GM18526 (cell line): ENCODE measurements around the gene RASAL3.

ENCODE experiments used
- POLR2A ChIP-seq: IDR thresholded peaks from 3 replicates; pipeline ENCODE4 v1.6.1; 2011; ENCODE audit not compliant: insufficient read length; ENCODE audit errors: extremely low read depth

The RASAL3 gene

DNA sequence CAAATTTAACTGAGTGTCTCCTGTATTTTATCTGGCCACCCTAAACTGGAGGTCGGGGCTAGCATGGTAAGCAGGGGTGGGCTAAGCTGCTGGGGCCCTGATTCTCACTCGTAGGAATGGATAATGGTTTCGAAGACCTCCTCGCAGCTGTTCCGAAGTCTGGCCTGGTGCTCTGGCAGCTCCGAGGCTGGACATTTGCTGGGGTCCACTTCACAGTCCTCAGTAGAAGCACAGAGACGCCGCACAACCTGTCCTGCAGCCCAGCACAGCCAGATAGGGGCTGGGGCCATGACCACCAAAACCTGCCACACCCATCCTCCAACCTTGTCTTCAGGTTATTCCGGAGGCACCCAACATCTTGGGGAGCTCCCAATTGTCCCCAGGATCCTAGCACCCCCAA is 8.3 kb downstream of the RASAL3 start:
- TF ChIP-seq POLR2A: no peak

DNA sequence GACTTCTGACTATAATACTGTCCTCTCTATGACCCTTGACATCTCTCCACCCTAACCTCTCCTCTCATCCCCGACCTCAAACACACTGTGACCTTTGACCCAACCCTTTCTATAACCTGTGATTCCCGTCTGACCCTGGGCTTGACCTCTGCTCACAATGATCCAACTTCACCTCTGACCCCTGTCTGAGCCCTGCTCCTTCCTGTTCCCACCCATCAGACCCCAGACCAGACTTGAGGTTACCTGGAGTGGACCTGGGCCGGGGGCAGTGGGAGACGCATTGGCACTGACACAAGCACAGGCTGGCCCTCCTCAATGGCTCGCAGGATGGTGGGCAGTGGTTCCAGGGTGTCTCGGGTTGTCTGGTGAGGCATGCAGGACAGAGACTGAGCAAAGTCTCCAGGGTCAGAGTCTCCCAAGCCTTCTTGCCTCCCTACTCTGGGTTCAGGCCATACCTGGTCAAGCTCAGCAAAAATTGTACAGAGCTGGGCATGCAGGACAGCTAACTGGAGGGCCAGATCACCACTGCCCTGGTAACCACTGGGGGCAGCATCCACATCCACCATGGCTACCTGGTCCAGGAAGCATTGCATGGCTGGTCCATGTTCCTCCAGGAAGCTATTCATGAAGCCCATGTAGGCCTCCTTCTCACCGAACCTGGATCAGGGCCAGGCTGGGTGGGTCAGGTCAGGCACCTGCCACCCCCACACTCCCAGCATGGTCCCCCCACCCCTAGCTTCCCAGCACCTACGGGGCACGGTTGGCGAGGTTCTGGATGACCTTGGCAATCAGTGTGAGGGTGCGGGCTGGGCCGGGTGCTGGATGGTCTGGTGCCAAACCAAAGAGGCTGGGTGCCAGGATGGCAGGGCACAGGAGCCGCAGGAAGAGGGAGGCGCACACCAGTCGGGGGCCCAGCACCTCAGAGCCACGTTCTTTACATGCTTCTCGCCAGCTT is 10.2 kb downstream of the RASAL3 start:
- no peak for TF ChIP-seq POLR2A

DNA sequence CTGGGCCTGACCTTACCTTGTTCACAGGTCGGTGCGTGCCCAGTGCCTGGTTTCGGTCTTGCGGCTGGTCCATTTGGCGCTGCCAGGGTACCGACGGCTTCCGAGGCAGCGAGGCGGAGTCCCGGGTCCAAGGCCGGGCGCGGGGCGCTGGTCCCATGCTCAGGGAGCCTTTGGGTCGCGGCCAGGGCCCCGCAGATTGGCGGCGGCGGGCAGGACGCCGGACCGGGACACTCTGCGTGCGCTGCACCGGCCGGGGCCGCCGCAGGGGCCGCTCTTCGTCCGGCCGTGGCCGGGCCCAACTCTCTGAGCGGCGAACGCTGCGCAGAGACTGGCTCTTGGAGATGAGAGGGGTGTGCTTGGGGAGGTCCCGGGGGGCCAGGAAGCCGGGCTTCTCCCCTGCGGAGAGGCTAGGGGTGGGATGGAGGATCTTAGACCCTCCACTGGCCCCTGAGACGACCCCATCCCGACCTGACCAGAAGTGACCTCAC is 11.2 kb downstream of the RASAL3 start:
- no peak for TF ChIP-seq POLR2A

DNA sequence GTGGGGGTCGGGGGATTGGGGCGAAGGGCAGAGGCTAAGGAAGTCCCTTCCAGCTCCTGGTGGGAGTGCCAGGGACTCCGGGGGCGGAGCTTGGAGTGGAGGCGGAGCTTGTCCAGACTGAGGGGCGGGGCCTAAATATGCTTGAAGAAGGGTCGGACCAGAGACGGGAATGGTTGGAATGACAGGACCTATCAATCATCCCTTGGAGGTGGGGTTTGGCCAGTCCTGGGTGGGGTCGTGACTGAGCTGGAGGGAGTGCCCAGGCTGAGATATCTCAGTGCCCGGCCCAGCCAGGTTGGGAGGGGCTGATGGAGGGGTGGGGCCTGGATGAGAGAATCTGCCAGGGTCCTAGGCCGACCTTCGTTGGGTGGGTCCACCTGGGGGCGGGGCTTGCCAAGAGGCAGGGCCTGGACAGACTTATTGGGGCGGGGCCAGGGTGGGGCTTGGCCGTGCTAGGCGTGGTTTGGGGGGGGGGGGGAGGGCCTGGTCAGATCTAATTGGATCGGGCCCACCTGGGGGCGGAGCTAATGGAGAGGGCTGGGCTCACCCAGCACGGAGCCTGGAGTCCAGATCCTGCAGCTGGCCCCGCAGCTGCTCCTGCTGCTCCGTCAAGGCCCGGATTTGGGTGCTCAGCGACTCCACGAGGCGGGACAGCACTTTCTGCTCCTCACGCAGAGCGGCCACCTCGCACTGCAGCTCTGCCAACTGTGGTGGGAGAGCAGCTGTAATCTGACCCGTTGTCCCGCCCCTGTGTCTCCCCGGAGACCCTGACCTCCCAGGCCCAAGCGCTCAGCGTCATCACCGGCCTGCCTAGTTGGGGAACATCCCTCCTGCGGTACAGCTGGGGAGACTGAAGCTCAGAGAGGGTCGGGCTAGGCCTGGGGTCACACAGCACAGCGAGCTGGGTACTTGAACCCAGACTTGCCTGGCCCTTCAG is 12.0 kb downstream of the RASAL3 start:
- TF ChIP-seq POLR2A: no peak

DNA sequence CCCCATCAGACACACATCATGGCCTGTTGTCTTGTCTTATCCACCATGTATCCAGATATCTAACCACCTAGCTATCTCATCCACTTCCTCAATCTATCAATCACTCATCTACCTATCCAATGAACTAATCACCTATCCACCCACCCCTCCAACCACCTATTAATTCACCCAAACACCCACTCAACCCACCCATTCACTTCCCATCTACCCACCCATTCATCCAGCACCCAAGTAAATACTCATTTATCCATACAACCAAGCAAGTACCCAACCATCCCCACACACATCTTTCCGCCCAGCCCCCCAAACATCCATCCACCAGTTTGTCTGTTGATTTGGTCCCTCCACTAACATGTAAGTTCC is 13.8 kb downstream of the RASAL3 start:
- TF ChIP-seq POLR2A: no peak

DNA sequence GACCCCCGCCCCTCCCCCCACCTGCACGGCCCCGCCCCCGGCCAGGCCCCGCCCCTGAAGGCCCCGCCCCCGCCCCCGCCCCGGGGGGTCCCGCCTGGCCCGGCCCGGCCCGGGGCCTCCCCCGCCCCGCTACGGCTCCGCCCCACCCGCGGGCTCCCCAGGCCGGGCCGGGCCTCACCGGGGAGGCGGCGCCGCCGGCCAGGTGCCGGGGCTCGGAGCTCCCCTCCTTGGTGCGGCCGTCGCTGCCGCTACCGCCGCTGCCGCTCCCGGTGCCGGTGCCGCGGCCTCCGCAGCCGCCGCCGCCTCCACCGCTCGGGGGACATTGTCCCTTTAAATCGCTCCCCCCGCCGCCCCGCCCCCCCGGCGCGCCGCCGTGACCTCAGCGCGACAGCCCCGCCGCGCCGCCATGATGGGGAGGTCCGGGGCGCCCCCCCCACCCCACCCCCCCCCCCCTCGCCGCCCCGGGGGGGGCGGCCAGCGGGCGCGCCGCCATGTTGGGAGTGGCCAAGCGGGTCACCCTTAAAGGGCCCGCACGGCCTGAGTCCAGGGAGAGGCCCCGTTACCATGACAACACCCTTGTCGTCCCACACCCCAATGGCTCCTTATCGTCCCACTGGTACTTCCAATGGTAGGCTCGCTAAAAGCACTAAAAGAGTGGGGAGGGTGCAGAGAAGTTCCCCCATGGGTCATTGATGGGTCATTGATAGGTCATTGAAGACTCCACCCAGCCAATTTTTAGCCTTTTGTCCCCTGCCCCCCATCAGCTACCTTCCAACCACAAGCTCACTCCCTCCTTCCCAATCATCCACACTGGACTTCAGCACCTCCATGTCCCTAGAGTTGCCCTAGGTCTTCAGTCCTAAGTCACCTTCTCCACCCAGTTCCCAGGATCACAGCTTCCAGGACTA is 14.5 kb downstream of the RASAL3 start, which contains the start of gene WIZ:
Gene WIZ (minus strand): TSS at position 337 of the 908 bp plus-strand sequence. CDS start 1,649 bp downstream, outside the sequence.
- TF ChIP-seq POLR2A: no peak

DNA sequence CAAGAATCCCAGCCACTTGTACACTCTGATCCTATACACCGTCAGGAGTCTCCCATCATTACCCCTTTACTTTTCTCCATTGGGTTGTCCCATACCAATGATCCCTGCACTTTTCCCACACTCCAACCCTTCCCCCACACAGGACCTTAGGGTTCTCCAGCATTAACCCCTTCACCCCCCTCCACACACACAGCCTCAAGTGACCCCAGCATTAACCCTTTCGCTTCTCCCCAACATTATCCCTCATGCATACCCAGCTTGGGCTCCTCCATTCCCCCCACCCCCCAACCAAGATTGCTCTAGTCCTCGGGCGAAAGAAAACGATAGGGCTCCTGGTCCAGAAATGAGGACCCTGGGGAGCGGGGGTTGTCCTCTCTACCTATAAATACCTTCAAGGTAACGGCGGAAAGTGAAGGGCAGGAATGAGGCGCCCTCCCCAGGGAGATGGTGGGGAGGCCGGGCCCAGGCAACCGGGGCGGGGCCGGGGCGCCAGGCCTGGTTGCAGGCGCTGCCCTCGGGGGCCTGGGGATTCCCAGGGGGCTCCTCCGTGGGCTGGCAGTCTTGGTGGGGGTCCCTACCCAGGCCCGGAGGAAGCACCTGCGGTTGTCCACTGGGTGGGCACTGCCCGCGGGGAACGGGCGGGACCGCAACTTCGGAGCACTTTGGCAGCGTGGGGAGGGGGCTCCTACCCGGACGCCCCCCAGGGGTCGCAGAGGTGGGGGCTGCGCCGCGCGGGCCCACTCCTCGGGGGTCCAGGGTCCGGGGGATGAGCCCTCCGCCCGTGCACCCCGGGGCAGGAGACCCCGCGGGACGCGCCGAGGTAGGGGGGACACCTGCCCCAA is 15.3 kb downstream of the RASAL3 start:
- no peak for TF ChIP-seq POLR2A

DNA sequence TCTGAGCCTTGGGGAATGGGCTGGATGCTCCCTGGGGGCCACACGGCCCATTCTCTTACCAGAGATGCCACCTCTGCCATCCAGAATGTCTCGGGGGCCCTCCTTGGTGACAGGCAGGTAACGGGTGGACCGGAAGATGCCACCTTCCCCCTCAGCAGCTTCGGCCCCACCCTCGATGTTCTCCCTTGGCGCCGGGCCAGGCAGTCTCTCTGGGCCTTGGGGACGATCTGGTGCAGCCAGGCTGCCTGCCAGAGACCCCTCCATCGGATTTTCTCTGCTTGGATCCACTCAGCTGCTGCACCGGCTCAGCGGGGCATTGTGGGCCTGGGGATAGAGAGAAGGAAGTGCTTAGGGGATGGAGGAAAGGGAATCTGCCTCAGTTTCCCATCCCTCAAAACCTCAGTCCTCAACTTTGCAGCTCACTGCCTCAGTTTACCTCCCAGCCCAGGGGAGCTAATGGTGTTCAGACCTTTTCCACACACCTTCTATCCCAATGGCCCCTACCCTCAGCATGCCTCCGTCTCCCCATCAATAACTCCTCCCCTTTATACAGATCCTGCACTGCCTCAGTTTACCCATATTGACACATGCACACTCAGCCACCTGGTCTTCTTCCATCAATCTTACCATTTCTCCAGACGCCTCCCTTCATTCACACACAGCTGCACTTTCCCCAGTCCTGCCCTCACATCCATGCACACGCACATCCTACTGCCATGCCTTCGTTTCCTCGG is 16.1 kb downstream of the RASAL3 start:
- no peak for TF ChIP-seq POLR2A

DNA sequence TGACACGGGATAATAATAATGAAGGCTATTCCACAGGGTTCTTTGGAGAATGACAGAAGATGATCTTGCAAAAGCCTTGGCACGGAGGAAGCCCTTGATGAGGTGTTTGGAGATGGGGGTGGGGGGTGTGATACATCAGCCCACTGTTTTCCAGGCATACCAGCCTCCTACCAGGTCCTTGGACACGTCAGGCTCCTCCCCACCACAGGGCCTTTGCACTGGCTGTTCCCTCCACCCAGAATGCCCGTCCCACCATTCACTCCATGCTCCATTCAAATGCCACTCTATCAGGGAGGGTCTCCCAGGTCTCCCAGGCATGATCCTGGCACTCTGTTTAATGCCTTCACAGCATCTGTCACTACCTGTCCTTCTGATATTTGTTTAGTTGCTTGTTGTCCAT is 17.3 kb downstream of the RASAL3 start:
- no peak for TF ChIP-seq POLR2A

DNA sequence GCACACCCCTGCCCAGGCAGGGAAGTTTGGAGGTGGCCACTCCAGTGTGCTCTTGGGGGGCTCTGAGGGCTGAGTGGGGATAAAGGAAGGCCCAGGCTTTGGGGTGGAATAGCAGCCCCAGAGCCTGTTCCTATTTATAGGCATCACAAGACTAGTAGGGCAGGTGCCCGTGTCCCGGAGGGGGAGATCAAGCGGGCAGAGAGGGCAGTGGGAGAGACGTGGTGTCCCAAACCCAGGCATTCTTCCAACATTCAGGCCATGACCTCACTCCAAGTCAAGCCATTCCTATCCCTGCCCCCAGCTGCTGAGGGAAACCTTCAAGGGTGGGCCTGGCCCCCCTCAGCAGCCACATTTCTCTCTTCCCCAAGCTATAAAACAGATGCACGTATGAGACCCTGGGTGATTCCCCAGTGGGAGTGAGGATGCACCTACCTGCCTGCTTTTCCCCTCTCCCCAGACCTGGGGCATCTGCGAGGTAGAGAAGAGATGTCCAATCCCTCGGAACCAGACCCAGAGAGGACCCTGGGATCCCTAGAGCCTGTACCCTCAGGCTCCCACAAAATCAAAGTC is 18.5 kb downstream of the RASAL3 start:
- TF ChIP-seq POLR2A: no peak

DNA sequence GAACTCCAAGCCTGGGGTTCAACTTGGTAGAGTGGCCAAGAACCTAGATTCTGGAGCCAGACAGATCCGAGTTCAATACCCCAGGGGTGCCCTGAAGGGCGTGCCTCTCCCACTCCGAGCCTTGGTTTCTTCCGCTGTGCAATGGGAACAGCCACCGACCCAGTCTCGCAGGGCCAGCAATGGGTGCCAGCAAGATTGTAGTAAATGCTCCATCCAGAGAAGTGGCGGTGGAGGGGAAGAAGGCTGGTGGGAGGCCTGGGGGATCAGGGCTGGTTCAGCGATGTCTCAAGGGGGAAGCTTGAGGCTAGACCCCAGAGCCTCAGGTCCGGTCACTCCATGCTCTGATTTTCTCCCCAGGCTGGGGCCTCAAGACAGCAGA is 19.1 kb downstream of the RASAL3 start:
- no peak for TF ChIP-seq POLR2A

DNA sequence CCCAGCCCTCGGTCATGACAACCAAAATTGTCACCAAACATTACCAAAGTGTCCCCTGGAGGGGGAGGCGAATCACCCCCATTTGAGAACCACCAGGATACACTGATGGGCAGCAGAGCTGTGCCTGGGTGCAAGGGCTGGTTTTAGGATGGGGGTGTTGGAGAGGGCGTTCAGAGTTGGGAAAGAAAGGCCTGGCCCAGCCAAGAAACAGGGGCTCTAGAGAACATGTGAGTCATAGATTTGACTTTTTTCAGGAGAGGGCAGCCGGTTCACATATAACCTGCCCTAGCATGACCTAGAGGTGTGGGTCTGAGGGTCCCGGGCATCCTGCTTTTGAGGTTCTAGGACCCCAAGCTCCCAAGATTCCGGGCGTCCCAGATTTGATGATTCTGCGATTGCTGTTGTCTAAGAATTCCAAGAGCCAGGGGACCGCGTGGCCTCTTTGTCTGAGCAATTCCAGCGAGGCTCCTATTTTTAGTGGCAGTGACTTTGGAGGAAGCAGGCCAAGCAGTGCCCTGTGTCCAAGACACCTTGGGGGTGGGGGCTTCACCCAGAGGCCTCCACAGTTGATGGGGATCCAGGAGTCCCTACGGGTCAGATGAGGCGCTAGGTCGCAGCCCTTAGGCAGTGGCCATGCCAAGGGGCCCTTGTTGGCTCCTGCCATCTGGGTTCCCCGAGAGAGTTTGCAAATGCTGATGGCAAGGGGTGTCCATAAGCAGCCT is 19.7 kb downstream of the RASAL3 start:
- no peak for TF ChIP-seq POLR2A
